Epithelial cell of alveolus of lung (primary cell): Measurements from ENCODE around the gene MCCC2. TPM values are rescaled to one million over a fixed set of nuclear protein-coding genes. Genes with fewer than 3 reads are reported as not detected.

Experiments
- total RNA-seq: library from RNA; depleted of rRNA; stranded (reverse); fragments of >200 nt; gene quantifications from 2 replicates; pipeline ENCODE4 v1.2.1, GENCODE V29; 2015

Gene MCCC2
- total RNA-seq = 14.1 and 17.1 TPM in 2 replicates

DNA sequence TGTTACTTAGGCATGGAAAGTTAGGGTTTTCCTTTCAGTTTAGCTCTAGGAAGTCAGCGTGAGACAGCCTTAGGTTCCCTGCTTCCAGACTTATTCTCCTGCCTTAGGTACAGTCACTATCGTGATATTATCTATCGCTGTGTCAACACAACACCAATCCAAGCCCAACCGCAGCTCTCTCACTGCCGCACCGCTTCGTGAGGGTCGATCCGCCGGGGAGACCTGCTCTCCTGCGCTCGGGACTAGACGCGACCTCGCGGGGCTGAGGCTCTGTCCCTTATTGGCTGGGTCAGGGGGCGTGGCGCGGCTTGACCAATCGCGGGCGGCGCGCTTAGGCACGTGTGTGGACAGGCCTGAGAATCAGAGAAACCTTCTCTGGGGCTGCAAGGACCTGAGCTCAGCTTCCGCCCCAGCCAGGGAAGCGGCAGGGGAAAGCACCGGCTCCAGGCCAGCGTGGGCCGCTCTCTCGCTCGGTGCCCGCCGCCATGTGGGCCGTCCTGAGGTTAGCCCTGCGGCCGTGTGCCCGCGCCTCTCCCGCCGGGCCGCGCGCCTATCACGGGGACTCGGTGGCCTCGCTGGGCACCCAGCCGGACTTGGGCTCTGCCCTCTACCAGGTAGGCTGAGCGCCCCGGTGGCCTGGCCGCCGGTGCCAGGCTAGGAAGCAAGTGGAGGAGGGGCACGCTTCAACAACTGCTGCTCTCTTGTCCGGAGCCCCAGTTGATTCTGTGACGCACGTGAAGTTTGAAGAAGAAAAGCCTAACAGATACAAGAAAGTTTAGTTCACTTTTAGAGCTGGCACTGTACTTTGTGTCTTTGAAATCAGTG is at the start of gene MCCC2:
Gene MCCC2, plus strand, starts transcription at position 400 of the 825 bp plus-strand sequence. Its CDS starts 86 bp downstream, at position 486.

Other genes with a start within 250 kb of the MCCC2 start
- 11.0 and 11.3 TPM in 2 replicates for gene BDP1, start 131.7 kb upstream of the MCCC2 start, total RNA-seq
- not detected in 2 replicates for gene CARTPT, start 131.9 kb downstream of the MCCC2 start, total RNA-seq